SK-N-SH (cell line): ENCODE results near the gene ZSCAN22. TPM values are rescaled to one million over a fixed set of nuclear protein-coding genes. Genes with fewer than 3 reads are reported as not detected.

Source experiments
- CTCF ChIA-PET: fragments of 300-600, 350-600 bp; formaldehyde crosslinking; extraction: SDS; loops from one replicate; lab custom pipeline; 2021; lab: Yijun Ruan, JAX
- POLR2A ChIA-PET: fragments of 350-600 bp; sonication (Branson Sonifier 250); formaldehyde crosslinking; extraction: SDS; loops from one replicate; lab custom pipeline; 2020; ENCODE audit warnings: antibody characterized with exemption, inconsistent platforms; lab: Yijun Ruan, JAX
- DNase-seq: peaks from one replicate; pipeline ENCODE4 v3.0.0; 2012
- H2AFZ ChIP-seq: fragments of 200-600 bp; sonication (generic); 2 replicates; pipeline ENCODE4 v1.8.1; 2016; ENCODE audit warnings: antibody characterized with exemption, mild to moderate bottlenecking, low read depth
- H3F3A ChIP-seq: fragments of 200-600 bp; sonication (generic); replicated peaks from 2 replicates; pipeline ENCODE3; 2016; ENCODE audit warnings: antibody characterized with exemption, mild to moderate bottlenecking; ENCODE audit not compliant: insufficient read depth
- H3K27ac ChIP-seq, 2 experiments: fragments of 200-500 bp in 1 of 2; fragments of 200-600 bp in 1 of 2; sonication (Bioruptor generic) in 1 of 2; sonication (generic), shearing (Covaris generic) in 1 of 2; 2 replicates each; pipeline versions ENCODE4 v1.5.1 to v1.6.1; 2014 to 2016; ENCODE audit warnings: low read depth in 2 of 2, inconsistent platforms in 1 of 2, low read length in 1 of 2, mild to moderate bottlenecking in 1 of 2, mixed read lengths in 1 of 2
- H3K27me3 ChIP-seq: fragments of 200-600 bp; sonication (generic), shearing (Covaris generic); 2 replicates; pipeline ENCODE4 v1.6.1; 2016; ENCODE audit warnings: mixed run types; ENCODE audit not compliant: insufficient read depth
- H3K36me3 ChIP-seq, 2 experiments: fragments of 200-500 bp in 1 of 2; fragments of 200-600 bp in 1 of 2; sonication (Bioruptor generic) in 1 of 2; sonication (generic) in 1 of 2; replicated peaks in 1 of 2; 2 replicates each; pipeline versions ENCODE3 to v1.5.1; 2014 to 2016; ENCODE audit warnings: low read length in 1 of 2, mild to moderate bottlenecking in 1 of 2; ENCODE audit not compliant: insufficient read depth in 2 of 2, control insufficient read depth in 1 of 2
- H3K4me1 ChIP-seq, 2 experiments: fragments of 200-500 bp in 1 of 2; fragments of 200-600 bp in 1 of 2; sonication (Bioruptor generic) in 1 of 2; sonication (generic), shearing (Covaris generic) in 1 of 2; 2 replicates each; pipeline versions ENCODE4 v1.5.1 to v1.6.1; 2014 to 2016; ENCODE audit warnings: low read depth in 1 of 2, low read length in 1 of 2, mixed run types in 1 of 2; ENCODE audit not compliant: insufficient read depth in 2 of 2, control insufficient read depth in 1 of 2
- H3K4me2 ChIP-seq: fragments of 200-600 bp; sonication (generic), shearing (Covaris generic); 2 replicates; pipeline ENCODE4 v1.6.1; 2017; ENCODE audit warnings: mixed run types
- H3K4me3 ChIP-seq, 2 experiments: fragments of 200-500 bp in 1 of 2; fragments of 200-600 bp in 1 of 2; sonication (Bioruptor generic) in 1 of 2; sonication (generic), shearing (Covaris generic) in 1 of 2; 2 replicates each; pipeline versions ENCODE4 v1.5.1 to v1.8.1; 2014 to 2016; ENCODE audit warnings: low read depth in 2 of 2, inconsistent platforms in 1 of 2, low read length in 1 of 2, mild to moderate bottlenecking in 1 of 2, mixed read lengths in 1 of 2, moderate library complexity in 1 of 2
- H3K79me2 ChIP-seq: fragments of 200-600 bp; sonication (generic); 2 replicates; pipeline ENCODE4 v1.8.1; 2017; ENCODE audit warnings: mild to moderate bottlenecking; ENCODE audit not compliant: insufficient read depth
- H3K9ac ChIP-seq: fragments of 200-600 bp; sonication (generic); 2 replicates; pipeline ENCODE4 v1.6.1; 2017; ENCODE audit warnings: mixed run types
- H3K9me2 ChIP-seq: fragments of 200-600 bp; sonication (generic); 2 replicates; pipeline ENCODE4 v1.6.1; 2017; ENCODE audit warnings: mixed run types
- H3K9me3 ChIP-seq: fragments of 200-600 bp; sonication (generic); 2 replicates; pipeline ENCODE4 v1.6.1; 2017; ENCODE audit warnings: mixed run types, mild to moderate bottlenecking, moderate library complexity
- H4K20me1 ChIP-seq: fragments of 200-600 bp; sonication (generic); 2 replicates; pipeline ENCODE4 v1.6.1; 2017; ENCODE audit warnings: mild to moderate bottlenecking, mixed run types; ENCODE audit not compliant: insufficient read depth
- FOSL2 ChIP-seq: IDR thresholded peaks from 2 replicates; pipeline ENCODE4 v1.4.0; 2012; ENCODE audit warnings: low read depth, mild to moderate bottlenecking, moderate library complexity, borderline replicate concordance
- FOXJ3 ChIP-seq: sonication (generic); formaldehyde crosslinking; IDR thresholded peaks from 2 replicates; pipeline ENCODE4 v1.5.1; 2020; ENCODE audit warnings: mild to moderate bottlenecking, missing genetic modification reagents
- FOXM1 ChIP-seq: IDR thresholded peaks from 2 replicates; pipeline ENCODE4 v1.4.0; 2012; ENCODE audit warnings: low read depth, mild to moderate bottlenecking
- IRF3 ChIP-seq: fragments of 150-350 bp; IDR thresholded peaks from 2 replicates; pipeline ENCODE4 v1.6.1; 2016; ENCODE audit warnings: mild to moderate bottlenecking, low read depth, low read length
- JUND ChIP-seq: IDR thresholded peaks from 2 replicates; pipeline ENCODE4 v1.4.0; 2012
- MAX ChIP-seq: IDR thresholded peaks from 2 replicates; pipeline ENCODE4 v1.4.0; 2012; ENCODE audit warnings: low read depth
- NFIC ChIP-seq: IDR thresholded peaks from 2 replicates; pipeline ENCODE4 v1.4.0; 2012; ENCODE audit warnings: borderline replicate concordance
- NRF1 ChIP-seq: IDR thresholded peaks from 2 replicates; pipeline ENCODE4 v1.6.1; 2012; ENCODE audit warnings: low read depth, mild to moderate bottlenecking, low read length
- PBX3 ChIP-seq: IDR thresholded peaks from 2 replicates; pipeline ENCODE4; 2012
- POLR2AphosphoS5 ChIP-seq: IDR thresholded peaks from 2 replicates; pipeline ENCODE4 v1.6.1; 2012; ENCODE audit warnings: low read depth, low read length
- RCOR1 ChIP-seq: fragments of 150-350 bp; IDR thresholded peaks from 2 replicates; pipeline ENCODE4 v1.6.1; 2017; ENCODE audit warnings: antibody characterized with exemption, low read length
- RFX5 ChIP-seq: IDR thresholded peaks from 2 replicates; pipeline ENCODE4 v1.6.1; 2012; ENCODE audit warnings: mild to moderate bottlenecking, improper control_type of control experiment, low read length
- SMC3 ChIP-seq: IDR thresholded peaks from 2 replicates; pipeline ENCODE4 v1.6.1; 2012; ENCODE audit warnings: low read depth, low read length, improper control_type of control experiment
- TAF1 ChIP-seq: IDR thresholded peaks from 2 replicates; pipeline ENCODE4 v1.6.1; 2012; ENCODE audit warnings: low read depth, mild to moderate bottlenecking, low read length, moderate library complexity, borderline replicate concordance
- TCF12 ChIP-seq: IDR thresholded peaks from 2 replicates; pipeline ENCODE4 v1.4.0; 2012
- TEAD4 ChIP-seq: IDR thresholded peaks from 2 replicates; pipeline ENCODE4 v1.4.0; 2012; ENCODE audit warnings: mild to moderate bottlenecking, borderline replicate concordance; ENCODE audit not compliant: insufficient read depth
- USF2 ChIP-seq: fragments of 150-350 bp; IDR thresholded peaks from 2 replicates; pipeline ENCODE4 v1.6.1; 2017; ENCODE audit warnings: antibody characterized with exemption, low read length, low read depth, borderline replicate concordance
- ZBTB33 ChIP-seq: IDR thresholded peaks from 2 replicates; pipeline ENCODE4 v1.4.0; 2012; ENCODE audit warnings: low read depth, borderline replicate concordance
- WGBS: methylation state at CpG from one replicate; pipeline ENCODE4 v1.1.6; 2017; ENCODE audit warnings: low lambda C conversion rate; 5-methylcytosine and 5-hydroxymethylcytosine counted together
- polyA plus RNA-seq, 3 experiments: library from polyadenylated mRNA; depleted of rRNA; stranded (reverse); fragments of >200 nt; gene quantifications; 2 replicates each; pipeline ENCODE4 v1.2.3, GENCODE V29; 2012

Gene ZSCAN22
- polyA plus RNA-seq, 1 of the 3 experiments (the other 2 are of a cell fraction): 2.3 TPM

- no peak for DNase-seq
- Histone ChIP-seq H3K36me3 (peaks cover 3 to 18% of the 10 kb centered on the region in 2 experiments), H2AFZ (no peak overlapping the region), H3K4me2 (no peak overlapping the region), H3K27ac (no peak overlapping the region), H3K27me3 (no peaks in the 10 kb centered on the region), H3F3A (peaks cover 7% of the 10 kb centered on the region), H3K9me3 (peaks cover 13% of the 10 kb centered on the region; the same call in 1 of the 2 replicates), H4K20me1 (no peaks in the 10 kb centered on the region), H3K79me2 (peaks cover 42% of the 10 kb centered on the region), H3K9ac (no peak overlapping the region), H3K4me1 (peaks cover 5 to 7% of the 10 kb centered on the region in 2 experiments; a peak in 1 of 4 replicates), H3K9me2 (no peaks in the 10 kb centered on the region), H3K4me3 (no peak overlapping the region)
- 91% methylated on average over 7 of the region's 7 CpGs for WGBS
- TF ChIP-seq POLR2AphosphoS5: no peak
- no peak for TF ChIP-seq ZBTB33
- TF ChIP-seq PBX3: no peak
- no peak for TF ChIP-seq RFX5
- TF ChIP-seq RCOR1: no peak
- TF ChIP-seq NRF1: no peak
- no peak for TF ChIP-seq JUND
- no peak for TF ChIP-seq TEAD4
- TF ChIP-seq USF2: no peak
- POLR2A ChIA-PET: no interaction called here
- CTCF ChIA-PET: no interaction called here
Observed at GRCh38 chr19:58277197-58277596, 49.6 kb upstream of the ZSCAN22 start.

- Histone ChIP-seq H3K27me3 (no peaks in the 10 kb centered on the region), H3K9me2 (no peaks in the 10 kb centered on the region), H3F3A (peaks cover 9% of the 10 kb centered on the region), H3K9ac (peak overlapping the region; percentile 87), H3K4me2 (peak overlapping the region; percentile 77), H3K27ac (peak overlapping the region; percentile 64 to 84), H4K20me1 (no peaks in the 10 kb centered on the region), H3K4me1 (peaks cover 5 to 7% of the 10 kb centered on the region in 2 experiments; a peak in 1 of 4 replicates), H3K4me3 (peak overlapping the region; percentile 81 to 97), H3K79me2 (peaks cover 49% of the 10 kb centered on the region), H3K9me3 (peaks cover 13% of the 10 kb centered on the region; the same call in 1 of the 2 replicates), H3K36me3 (peaks cover 3 to 22% of the 10 kb centered on the region in 2 experiments), H2AFZ (peak overlapping the region; percentile 100)
- no peak for TF ChIP-seq TAF1
- no peak for TF ChIP-seq FOXM1
- no peak for TF ChIP-seq SMC3
- no peak for TF ChIP-seq NFIC
- TF ChIP-seq TCF12: no peak
- no peak for TF ChIP-seq USF2
- TF ChIP-seq POLR2AphosphoS5: no peak
- TF ChIP-seq RFX5: no peak
- TF ChIP-seq FOSL2: no peak
- no peak for TF ChIP-seq IRF3
- no peak for TF ChIP-seq FOXJ3 (CRISPR knock-in tag)
- TF ChIP-seq MAX: no peak
- CTCF ChIA-PET: no interaction called here
- WGBS: 51% methylated on average over 25 of the region's 25 CpGs
- no peak for DNase-seq
- POLR2A ChIA-PET: interaction anchor here (0.6 to 2.0 kb wide), 2 partner anchors 49 to 113 kb away, joined by 3 to 8 read pairs; partner anchors contain the start of gene ZSCAN22
Observed at GRCh38 chr19:58277748-58278540, 48.9 kb upstream of the ZSCAN22 start.
